Stromal cell of bone marrow (primary cell): ENCODE measurements around the gene CLASRP.
"Not testable (repeated sequence)": the region's sequence is repeated elsewhere in the genome, so short reads cannot be mapped to it uniquely, and the experiment has no call there.

ENCODE experiments used
- DNase-seq: peaks from one replicate; pipeline ENCODE4 v3.0.0-alpha.2; 2012; ENCODE audit warnings: low read depth

CLASRP gene, protein sequence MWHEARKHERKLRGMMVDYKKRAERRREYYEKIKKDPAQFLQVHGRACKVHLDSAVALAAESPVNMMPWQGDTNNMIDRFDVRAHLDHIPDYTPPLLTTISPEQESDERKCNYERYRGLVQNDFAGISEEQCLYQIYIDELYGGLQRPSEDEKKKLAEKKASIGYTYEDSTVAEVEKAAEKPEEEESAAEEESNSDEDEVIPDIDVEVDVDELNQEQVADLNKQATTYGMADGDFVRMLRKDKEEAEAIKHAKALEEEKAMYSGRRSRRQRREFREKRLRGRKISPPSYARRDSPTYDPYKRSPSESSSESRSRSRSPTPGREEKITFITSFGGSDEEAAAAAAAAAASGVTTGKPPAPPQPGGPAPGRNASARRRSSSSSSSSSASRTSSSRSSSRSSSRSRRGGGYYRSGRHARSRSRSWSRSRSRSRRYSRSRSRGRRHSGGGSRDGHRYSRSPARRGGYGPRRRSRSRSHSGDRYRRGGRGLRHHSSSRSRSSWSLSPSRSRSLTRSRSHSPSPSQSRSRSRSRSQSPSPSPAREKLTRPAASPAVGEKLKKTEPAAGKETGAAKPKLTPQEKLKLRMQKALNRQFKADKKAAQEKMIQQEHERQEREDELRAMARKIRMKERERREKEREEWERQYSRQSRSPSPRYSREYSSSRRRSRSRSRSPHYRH

DNA sequence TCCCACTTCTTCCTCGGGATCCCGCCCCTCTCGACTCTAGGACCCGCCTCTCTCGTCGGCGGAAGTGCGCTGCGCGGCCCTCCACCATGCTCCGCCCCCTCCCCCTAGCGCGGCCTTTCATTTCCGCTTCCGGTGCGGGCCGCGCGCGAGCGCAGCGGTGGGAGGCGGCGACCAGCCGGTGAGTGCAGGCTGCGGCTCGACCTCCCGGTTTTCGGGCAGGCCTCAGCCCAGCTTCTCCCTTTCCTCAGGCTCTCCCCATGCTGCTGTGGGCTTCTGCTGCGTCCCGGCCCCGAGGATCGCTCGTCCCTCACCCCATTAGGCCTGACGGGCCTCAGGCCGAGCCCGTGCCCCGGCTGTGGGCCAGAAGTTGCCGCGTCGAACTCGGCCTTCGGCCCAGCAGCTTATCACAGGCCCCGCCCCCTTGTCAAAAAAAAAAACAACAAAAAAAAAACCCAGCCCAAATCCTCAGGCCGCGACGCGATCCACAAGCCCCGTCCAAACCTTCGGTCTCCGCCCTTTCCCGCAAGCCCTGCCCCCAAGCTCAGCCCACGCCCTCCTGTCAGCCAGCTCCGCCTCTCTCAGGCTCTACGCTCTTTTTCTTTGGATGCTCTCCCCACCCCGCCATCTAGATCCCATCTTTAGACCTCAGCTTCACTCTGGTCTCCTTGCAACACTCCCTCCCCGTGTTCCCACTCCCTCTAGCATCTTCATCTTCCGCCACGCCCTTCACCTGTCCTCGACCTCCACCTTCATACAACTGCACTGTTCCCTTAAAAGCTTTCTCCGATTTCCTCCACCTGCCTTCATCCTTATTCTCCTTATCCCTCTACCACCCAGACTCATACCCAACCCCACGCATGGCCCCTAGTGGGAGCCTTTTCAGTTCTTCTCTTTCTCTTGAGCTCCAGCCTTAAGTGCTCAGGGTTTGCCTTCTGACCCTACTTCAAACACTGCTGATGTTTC lies at the start of gene CLASRP:
Gene CLASRP, plus strand, starts transcription at position 115 of the 963 bp plus-strand sequence. CDS start 1,168 bp downstream, outside the sequence.
- DNase-seq, result peak; percentile 82

DNA sequence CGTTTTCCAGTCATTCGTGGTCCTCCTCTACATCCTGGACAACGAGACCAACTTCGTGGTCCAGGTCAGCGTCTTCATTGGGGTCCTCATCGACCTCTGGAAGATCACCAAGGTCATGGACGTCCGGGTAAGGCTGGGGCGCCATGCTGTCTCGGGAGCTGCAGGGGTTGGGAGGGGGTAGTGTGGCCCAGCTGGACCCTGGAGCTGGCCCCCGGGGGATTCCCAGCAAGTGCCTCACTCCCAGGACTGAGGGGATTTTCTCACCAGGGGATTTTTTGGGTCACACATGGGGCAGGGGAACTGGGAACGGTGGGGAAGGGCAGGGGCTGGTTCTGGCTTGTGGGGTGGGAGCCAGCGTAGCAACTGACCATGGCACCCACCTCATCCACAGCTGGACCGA lies 48.4 kb upstream of the CLASRP start:
- no peak for DNase-seq

DNA sequence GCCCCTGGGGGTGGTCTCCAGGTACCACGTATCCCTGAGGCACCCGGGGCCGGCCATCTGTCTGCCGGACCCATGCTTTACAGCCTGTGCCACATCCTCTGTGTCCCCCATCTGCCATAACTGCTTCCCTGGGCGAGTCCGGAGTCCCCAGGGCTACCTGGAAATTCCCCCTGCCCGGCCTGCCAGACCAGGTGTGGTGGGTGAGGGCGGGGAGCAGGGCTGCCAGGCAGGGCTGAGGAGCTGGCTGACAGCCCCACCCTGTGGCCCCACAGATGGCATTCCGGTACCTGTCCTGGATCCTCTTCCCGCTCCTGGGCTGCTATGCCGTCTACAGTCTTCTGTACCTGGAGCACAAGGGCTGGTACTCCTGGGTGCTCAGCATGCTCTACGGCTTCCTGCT lies 47.9 kb upstream of the CLASRP start:
- no peak for DNase-seq

DNA sequence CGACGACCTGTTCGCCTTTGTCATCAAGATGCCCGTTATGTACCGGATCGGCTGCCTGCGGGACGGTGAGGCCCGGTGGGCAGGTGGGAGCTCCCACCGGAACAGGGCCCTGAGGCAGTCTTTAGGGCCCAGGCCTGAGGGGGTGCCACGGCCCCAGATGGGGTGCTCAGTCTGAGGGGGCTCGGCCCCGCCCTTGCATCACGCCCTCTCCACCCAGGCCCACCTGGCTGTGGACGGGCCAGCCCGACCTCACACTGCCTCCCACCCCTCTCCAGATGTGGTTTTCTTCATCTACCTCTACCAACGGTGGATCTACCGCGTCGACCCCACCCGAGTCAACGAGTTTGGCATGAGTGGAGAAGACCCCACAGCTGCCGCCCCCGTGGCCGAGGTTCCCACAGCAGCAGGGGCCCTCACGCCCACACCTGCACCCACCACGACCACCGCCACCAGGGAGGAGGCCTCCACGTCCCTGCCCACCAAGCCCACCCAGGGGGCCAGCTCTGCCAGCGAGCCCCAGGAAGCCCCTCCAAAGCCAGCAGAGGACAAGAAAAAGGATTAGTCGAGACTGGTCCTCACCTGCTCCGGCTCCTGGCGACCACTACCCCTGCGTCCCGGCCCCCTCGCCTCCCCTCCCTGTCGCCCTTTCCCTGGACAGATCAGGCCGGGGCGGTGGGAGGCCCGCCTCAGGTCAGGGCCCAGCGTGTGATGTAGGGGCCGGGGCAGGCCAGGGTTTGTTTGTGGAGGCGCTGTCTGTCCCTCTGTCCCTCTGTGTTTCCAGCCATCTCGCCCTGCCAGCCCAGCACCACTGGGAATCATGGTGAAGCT lies 46.3 kb upstream of the CLASRP start:
- DNase-seq, result no peak

DNA sequence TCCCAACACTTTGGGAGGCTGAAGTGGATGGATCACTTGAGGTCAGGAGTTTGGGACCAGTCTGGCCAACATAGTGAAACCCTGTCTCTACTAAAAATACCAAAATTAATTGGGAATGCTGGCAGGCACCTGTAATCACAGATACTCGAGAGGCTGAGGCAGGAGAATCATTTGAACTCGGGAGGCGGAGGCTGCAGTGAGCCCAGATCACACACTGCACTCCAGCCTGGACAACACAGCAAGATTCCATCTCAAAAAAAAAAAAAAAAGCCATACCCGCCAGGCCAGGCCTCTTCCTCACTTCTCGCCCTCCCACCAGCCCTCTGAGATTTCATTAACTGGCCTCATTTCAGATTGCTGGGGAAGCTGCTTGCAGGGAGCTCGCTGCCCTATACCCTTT lies 45.3 kb upstream of the CLASRP start:
- no peak for DNase-seq

DNA sequence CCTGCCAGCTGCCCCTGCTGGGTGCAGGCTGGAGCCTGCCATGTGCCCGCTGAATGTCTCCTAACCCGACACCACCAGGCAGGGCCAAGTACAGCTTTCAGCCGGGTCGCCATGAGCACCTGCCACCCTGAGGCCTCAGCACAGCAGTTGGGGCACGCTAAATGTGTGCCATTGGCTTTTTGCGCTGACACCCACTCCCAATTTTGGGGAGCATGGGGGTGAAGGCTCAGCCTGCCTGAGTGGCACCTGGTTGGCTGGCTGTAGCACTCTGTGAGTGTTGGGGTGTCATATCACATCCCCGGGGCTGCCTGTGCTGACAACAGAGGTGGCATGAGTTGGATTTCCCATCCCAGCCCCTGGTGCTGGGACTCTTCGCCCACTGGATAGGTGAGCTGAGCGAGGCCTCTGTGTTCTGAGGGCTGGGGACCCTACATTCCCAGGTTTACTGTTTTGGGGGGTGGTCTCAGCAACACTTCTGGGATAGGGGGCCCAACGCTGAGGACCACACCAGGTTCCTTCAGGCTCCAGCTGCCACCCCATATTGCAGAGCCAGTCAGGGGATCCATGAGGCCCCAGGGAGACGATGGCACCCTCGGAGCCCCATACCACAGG lies 44.8 kb upstream of the CLASRP start:
- DNase-seq, result no peak

DNA sequence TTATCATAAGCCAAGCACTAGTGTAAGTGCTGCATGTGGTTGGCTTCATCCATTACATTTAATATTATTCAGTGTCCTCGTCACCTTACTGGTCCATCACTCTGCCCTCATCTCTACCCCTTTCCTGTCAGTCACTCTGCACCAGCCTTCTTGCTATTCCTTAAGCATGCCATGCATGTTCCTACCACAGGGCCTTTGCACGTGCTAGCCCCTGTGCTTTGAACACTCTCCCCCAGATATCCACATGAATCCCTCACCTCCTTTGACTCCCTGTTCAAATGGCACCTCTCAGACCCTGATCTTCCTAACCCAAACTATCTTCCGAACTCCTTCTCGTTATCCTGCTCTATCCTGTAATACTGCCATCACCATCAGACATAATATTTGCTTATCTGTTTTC lies 40.8 kb upstream of the CLASRP start:
- DNase-seq, result no peak

DNA sequence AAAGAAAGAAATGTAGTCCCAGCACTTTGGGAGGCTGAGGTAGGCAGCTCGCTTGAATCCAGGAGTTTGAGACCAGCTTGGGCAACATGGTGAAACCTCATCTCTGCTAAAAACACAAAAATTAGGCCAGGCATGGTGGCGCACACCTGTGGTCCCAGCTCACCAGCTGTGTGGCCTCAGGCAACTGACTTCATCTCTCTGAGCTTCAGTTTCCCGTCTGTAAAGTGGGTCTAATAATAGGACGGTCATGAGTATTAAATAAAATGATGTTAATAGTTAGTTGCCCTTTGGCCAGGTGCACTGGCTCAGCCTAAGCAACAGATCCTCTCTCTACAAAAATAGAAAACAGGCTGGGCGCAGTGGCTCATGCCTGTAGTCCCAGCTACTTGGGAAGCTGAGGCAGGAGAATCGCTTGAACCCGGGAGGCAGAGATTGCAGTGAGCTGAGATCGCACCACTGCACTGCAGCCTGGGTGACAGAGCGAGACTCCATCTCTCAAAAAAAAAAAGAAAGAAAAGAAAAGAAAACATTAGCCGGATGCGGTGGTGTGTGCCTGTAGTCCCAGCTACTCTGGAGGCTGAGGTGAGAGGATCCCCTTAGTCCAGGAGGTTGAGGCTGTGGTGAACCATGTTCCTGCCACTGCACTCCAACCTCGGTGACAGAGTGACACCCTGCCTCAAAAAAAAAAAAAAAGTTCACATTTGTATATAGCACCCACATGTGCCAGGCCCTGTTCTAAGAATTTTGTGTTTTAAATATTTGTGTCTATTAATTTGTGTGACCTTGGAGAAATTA lies 39.5 kb upstream of the CLASRP start:
- DNase-seq, result not testable (repeated sequence)

DNA sequence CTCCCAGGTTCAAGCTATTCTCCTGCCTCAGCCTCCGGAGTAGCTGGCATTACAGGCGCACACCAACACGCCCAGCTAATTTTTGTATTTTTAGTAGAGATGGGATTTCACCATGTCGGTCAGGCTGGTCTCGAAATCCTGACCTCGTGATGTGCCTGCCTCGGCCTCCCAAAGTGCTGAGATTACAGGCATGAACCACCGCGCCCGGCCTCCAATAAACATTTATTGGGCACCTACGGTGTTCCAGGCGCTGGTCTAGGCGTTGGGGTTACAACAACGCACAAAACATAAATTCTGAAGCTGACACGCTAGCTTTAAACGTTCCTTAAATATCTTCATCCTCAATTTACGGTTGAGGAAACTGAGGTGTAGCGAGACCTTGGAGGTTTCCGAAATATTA lies 38.2 kb upstream of the CLASRP start:
- DNase-seq, result not testable (repeated sequence)

DNA sequence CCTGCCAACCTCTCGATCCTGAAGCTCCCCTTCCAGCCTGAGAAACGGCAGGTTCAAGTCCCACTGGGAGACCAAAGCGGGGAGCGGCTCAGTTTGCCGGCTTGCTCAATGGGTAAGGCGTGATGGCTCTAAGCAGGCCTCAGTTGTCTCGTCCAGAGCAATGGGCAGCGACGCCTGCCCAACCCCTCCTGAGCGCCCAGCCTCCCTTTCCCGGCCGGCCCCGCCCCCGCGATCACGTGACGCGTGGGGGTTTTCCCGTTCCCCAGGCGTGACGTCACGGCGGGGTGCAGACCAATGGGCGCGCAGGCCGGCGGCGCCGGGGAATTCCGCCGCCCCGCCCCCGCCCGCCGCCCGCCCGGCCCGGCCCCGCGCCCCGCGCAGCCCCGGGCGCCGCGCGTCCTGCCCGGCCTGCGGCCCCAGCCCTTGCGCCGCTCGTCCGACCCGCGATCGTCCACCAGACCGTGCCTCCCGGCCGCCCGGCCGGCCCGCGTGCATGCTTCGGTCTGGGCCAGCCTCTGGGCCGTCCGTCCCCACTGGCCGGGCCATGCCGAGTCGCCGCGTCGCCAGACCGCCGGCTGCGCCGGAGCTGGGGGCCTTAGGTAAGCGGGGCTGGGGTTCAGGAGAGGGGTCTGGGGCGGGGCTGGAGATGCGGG lies 37.6 kb upstream of the CLASRP start, which contains the start of gene RELB:
Gene RELB, plus strand, starts transcription at position 378 of the 653 bp plus-strand sequence. Its CDS starts 116 bp downstream, at position 494.
- peak; percentile 83 for DNase-seq

DNA sequence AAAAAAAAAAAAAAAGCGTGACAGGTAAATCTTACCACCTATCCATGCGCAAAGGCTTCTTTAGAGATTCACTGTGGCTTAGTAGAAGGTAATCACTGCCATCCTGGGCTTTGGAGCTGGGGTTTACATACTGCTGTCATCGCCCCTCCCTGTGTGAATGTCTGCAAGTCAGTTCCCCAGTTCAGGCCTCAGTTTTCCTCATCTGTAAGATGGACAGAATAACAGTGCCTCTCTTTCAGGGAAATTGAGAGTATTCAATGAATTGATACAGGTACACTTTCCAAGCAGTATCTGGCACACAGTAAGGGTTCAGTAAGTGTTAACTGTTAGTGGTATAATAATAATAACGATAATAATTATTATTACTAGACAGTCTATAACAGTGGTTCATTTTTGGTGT lies 35.4 kb upstream of the CLASRP start:
- DNase-seq, result no peak

DNA sequence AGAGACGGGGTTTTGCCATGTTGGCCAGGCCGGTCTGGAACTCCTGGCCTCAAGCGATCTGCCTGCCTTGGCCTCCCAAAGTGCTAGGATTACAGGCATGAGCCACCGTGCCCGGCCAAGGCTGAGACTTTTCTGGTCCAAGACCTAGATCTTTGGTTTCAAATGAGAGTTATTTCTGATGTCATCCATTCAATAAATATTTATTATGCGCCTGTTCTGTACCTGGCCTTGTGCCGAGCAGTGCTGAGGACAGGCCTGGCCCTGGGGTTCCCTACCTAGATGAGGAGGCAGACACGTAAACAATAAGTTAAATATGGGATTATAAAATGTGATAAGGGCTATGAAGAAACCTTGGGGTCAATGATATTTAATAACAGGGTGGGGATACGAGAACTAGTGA lies 33.1 kb upstream of the CLASRP start:
- no peak for DNase-seq

DNA sequence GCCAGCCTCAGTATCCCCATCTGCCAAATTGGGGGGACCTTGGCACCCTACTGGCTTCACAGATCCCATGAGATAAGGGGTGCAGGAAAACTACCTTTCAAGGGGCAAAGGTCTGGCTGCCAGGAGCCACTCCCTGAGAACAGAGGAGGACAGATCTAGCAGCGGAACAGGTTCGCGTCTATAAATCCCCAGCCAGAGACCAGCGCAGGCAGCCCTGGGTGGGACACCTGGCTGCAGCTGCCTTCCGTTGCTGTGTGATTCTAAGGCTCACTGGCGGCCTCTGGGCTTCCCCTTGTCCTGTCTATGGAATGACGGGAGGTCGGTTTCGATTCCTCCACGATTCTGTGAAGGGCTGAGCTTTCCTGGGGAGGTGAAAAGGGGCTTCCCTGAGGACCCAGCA lies 30.3 kb upstream of the CLASRP start:
- DNase-seq, result no peak

DNA sequence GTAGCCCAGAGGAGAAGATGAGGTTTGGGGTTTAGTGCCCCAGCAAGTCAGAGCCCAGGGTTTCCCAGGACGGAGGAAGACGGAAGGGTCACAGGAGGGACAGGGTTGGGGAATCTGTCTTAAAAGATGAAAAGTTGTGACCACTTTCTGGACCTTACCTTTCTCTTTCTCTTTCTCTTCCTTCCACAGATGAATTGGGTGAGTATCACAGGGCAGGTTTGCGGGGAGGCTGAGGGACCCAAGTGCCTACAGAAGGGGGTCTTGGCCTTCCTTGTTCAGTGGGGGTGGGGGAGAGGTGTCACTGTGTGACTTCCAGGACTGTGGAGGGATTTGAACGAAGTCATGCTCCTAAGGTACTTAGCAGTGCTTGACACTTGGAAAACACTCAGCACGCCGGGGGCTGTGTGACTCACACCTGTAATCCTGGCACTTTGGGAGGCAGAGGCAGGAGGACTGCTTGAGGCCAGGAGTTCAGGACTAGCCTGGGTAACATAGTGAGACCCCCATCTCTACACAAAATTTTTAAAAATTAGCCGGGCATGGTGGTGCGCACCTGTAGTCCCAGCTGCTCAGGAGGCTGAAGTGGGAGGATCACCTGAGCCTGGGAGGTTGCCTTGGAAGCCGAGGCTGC lies 29.1 kb upstream of the CLASRP start:
- no peak for DNase-seq

DNA sequence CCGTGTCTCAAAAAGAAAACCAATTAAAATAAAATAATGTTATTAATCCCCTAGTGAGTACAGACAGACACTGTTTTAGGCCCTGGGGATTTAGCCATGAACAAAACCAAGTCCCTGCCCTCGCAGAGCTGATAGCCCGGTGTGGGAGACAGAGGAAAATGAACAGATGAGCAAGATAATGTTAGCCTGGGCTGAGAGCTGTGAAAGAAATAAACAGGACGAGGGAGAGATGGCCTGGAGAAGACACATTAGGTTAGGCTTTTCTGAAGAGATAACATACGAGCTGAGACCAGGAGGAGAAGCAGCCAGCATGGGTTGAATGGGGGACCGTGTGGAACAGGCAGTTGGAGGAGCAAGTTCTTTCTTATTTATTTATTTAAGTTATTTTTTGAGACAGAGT lies 28.5 kb upstream of the CLASRP start:
- DNase-seq, result no peak

DNA sequence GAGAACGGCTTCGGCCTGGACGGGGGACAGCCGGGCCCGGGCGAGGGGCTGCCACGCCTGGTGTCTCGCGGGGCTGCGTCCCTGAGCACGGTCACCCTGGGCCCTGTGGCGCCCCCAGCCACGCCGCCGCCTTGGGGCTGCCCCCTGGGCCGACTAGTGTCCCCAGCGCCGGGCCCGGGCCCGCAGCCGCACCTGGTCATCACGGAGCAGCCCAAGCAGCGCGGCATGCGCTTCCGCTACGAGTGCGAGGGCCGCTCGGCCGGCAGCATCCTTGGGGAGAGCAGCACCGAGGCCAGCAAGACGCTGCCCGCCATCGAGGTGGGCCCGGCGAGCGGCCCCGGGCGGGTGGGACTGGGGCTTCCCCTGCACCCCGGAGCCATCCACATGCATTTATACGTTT lies 26.9 kb upstream of the CLASRP start:
- DNase-seq, result no peak

DNA sequence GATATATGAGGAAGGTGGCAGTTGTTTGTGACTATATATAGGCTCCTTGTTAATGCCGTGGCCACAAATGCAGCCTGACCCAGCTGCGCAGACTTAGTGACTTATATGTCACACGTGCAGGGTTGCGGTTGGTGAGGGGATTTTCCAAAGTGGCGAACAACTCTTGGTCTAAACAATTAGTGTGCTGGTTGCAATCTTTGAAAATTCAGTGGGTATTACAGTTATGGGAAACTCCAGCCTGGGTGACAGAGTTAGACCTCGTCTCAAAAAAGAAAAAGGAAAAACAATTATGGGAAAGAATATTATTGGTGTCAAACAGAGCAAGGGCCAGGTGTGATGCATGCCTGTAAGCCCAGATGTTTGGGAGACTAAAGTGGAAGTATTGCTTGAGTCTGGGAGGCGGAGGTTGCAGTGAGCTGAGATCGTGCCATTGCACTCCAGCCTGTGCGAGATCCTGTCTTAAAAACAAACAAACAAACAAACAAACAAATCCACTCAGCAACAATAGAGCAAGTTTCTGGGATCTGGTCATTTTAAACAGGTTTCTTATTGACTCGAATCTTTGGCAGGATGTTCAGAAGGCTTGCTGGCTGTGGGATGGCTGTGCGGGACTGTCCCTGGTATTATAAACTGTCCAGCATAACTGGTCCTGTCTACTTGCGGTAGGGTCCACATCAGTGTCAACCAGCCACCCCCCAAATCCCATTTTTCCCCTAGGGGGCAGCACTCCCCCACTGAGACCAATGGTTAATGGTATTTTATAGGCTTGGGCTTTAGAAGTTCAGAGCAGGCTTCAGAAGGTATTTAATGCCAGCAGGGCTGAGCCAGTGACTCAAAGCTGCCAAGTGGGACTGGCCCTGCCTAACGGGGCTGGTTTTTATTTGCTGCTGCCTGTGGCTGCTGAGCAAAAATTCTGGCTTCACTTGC lies 22.2 kb upstream of the CLASRP start:
- peak; percentile 73 for DNase-seq

DNA sequence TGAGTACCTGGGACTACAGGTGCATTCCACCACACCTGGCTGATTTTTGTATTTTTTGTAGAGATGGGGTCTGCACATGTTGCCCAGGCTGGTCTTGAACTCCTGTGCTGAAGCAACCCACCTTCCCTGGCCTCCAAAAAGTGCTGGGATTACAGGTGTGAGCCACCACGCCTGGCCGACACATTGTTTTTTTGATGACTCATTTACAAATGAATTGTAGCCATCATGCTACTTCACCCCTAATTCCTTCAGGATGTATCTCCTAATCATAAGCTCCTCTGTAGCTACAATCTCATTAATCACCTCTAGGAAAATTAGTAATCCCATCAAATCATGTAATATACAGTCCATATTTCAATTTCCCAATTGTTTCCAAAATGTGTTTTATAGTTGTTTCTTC lies 19.7 kb upstream of the CLASRP start:
- no peak for DNase-seq
